Small intestine (tissue), 16 donors: ENCODE results near the gene CCDC93. TPM values are rescaled to one million over a fixed set of nuclear protein-coding genes. Genes with fewer than 3 reads are reported as not detected.

Source experiments
- DNase-seq, 2 donors: peaks; one replicate each; pipeline versions ENCODE4 v3.0.0 to v3.0.0-alpha.2; 2013
- FAIRE-seq: peaks from 2 replicates; lab custom pipeline; 2012; peaks lifted over from hg19 to GRCh38; lab: Jason Lieb, UNC
- H3K27ac ChIP-seq, 3 donors: one replicate each; pipeline ENCODE4 v1.5.1; 2013; ENCODE audit warnings: low read length in 2 of 3, mild to moderate bottlenecking in 2 of 3, control low read depth in 1 of 3, inconsistent platforms in 1 of 3, low read depth in 1 of 3, moderate library complexity in 1 of 3
- H3K27me3 ChIP-seq, 3 donors: one replicate each; pipeline ENCODE4 v1.6.1; 2013; ENCODE audit warnings: low read length in 3 of 3, inconsistent platforms in 1 of 3; ENCODE audit not compliant: control insufficient read depth in 3 of 3, insufficient read depth in 3 of 3
- H3K36me3 ChIP-seq, 3 donors: one replicate each; pipeline ENCODE4 v1.6.1; 2013; ENCODE audit warnings: low read length in 3 of 3, inconsistent platforms in 1 of 3, low read depth in 1 of 3, mild to moderate bottlenecking in 1 of 3, moderate library complexity in 1 of 3; ENCODE audit not compliant: control insufficient read depth in 3 of 3, insufficient read depth in 2 of 3
- H3K4me1 ChIP-seq, 3 donors: one replicate each; pipeline ENCODE4 v1.6.1; 2013; ENCODE audit warnings: low read length in 2 of 3, inconsistent platforms in 1 of 3, low read depth in 1 of 3, mild to moderate bottlenecking in 1 of 3, moderate library complexity in 1 of 3; ENCODE audit not compliant: control insufficient read depth in 3 of 3, insufficient read depth in 2 of 3
- H3K4me3 ChIP-seq, 3 donors: one replicate each; pipeline ENCODE4 v1.5.1; 2013; ENCODE audit warnings: low read length in 3 of 3, control low read depth in 1 of 3, inconsistent platforms in 1 of 3, low read depth in 1 of 3, mild to moderate bottlenecking in 1 of 3, moderate library complexity in 1 of 3
- H3K9me3 ChIP-seq, 2 donors: one replicate each; pipeline ENCODE4 v1.6.1; 2013; ENCODE audit warnings: low read depth in 1 of 2, low read length in 1 of 2; ENCODE audit not compliant: control insufficient read depth in 2 of 2, insufficient read depth in 1 of 2
- WGBS, 3 donors: extraction: QIAGEN DNeasy Blood & Tissue Kit; methylation state at CpG; one replicate each; pipeline ENCODE4 v1.1.7; 2013; 5-methylcytosine and 5-hydroxymethylcytosine counted together
- long read RNA-seq, 10 donors: transcript quantifications; one replicate each; lab custom pipeline, GENCODE V29; 2026
- polyA plus RNA-seq, 4 donors: library from polyadenylated mRNA; stranded (reverse) in 3 of 4; unstranded in 1 of 4; fragments of 200-250 nt in 3 of 4; fragments of 120-200 nt in 1 of 4; gene quantifications; one replicate each; pipeline versions ENCODE4 v1.2.1 to v1.2.3, GENCODE V29; 2013
- donor health status: healthy with polysubstance abuse.
- donor health status: control.
- donor health status: control.
- donor health status: Bipolar disorder and iron deficiency.
- donor health status: healthy.

The CCDC93 gene, protein sequence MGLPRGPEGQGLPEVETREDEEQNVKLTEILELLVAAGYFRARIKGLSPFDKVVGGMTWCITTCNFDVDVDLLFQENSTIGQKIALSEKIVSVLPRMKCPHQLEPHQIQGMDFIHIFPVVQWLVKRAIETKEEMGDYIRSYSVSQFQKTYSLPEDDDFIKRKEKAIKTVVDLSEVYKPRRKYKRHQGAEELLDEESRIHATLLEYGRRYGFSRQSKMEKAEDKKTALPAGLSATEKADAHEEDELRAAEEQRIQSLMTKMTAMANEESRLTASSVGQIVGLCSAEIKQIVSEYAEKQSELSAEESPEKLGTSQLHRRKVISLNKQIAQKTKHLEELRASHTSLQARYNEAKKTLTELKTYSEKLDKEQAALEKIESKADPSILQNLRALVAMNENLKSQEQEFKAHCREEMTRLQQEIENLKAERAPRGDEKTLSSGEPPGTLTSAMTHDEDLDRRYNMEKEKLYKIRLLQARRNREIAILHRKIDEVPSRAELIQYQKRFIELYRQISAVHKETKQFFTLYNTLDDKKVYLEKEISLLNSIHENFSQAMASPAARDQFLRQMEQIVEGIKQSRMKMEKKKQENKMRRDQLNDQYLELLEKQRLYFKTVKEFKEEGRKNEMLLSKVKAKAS
- polyA plus RNA-seq = 10 to 100 TPM in 3 of 4 donors, 1 to 10 TPM in 1; 7.2 to 44.0 (median 12.0) TPM
- long read RNA-seq, donor 1 = 0 reads
- long read RNA-seq, donor 2, full-length matches to known transcripts = 2 of 2 reads
- long read RNA-seq, donor 2, partial matches to known transcripts = 0 of 2 reads
- long read RNA-seq, donor 2, other reads (novel, unspliced or antisense) = 0 of 2 reads
- long read RNA-seq, donor 3, full-length matches to known transcripts = 2 of 2 reads
- long read RNA-seq, donor 3, partial matches to known transcripts = 0 of 2 reads
- long read RNA-seq, donor 3, other reads (novel, unspliced or antisense) = 0 of 2 reads
- long read RNA-seq, donor 4 = 0 reads
- long read RNA-seq, donor 5 = 0 reads
- long read RNA-seq, donor 6, partial matches to known transcripts = 0 of 1 reads
- long read RNA-seq, donor 6, other reads (novel, unspliced or antisense) = 0 of 1 reads
- long read RNA-seq, donor 7 = 0 reads
- long read RNA-seq, donor 8 = 0 reads
- long read RNA-seq, donor 9 = 0 reads
- long read RNA-seq, donor 10, full-length matches to known transcripts = 3 of 3 reads
- long read RNA-seq, donor 10, partial matches to known transcripts = 0 of 3 reads
- long read RNA-seq, donor 10, other reads (novel, unspliced or antisense) = 0 of 3 reads

DNA sequence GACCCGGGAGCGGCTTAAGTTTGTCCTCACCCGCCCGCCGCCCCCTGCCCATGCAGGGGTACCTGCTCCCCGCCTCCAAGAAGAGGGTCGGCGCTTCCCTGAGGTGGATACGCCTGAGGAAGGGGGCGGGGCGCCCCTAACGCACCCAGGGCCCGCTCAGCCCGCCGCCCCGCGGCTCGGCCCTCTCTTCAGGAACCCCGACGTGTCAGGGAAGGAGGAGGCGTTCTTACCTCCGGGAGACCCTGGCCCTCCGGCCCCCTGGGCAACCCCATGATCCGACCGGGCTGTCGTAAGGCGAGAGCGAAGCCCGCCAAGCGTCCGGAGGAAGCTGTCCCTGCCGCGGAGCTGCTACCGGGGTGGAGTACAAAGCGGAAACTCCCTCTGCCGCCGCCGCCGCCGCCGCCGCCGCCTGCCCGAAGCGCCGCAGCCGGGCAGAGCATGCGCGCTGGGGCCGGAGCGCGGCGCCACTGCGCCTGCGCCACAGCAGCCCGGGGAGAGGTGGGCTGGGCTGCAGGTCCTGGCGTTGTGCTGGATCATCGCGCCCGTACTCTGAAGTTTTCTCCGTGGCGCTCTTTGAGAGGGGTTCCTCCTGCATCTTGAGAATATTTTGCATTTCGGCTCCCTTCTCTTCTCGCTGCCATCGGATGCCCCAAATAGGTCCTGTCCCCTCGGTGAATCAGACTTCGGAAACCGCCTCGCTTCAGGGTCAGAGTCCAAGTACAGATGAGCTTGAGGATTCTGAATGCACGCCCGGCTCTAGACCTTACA lies at the start of gene CCDC93:
CCDC93 (minus strand) TSS at position 347 of the 768 bp plus-strand sequence; CDS start at position 272, 75 bp downstream.
- 0 to 1% (median 0%) methylated on average over 52 to 71 of the region's 71 CpGs for WGBS, 3 donors
- Histone ChIP-seq H3K36me3 (peaks cover 0 to 4% (median 0%) of the 10 kb centered on the region in 3 donors), H3K4me3 (peak within 1 kb of the TSS; percentile 74 to 99 (median 94)), H3K4me1 (peaks cover 0 to 15% (median 2%) of the 10 kb centered on the region in 3 donors), H3K27ac (peak within 1 kb of the TSS; percentile 85 to 97 (median 89)), H3K9me3 (no peaks in the 10 kb centered on the region), H3K27me3 (no peaks in the 10 kb centered on the region)
- no peak for FAIRE-seq
- DNase-seq = peak; percentile 85 to 95

DNA sequence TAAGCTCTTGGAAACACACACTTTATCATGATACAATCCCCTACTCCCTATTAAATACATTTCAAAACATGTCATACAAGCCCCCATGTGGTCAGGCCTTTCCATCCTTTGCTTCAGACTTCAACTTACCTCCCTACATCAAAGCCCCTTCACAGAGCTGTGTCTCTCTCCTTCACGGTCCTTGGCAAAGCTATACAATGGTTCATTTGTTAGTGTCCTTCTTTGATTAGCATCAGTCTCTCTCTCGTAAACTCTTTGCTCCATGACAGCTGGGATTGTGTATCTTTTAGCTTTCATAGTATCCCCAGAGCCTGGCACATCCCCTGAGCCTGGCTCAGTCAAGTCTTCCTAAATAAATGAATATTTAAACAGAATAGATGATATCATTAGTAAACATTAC lies 48.8 kb upstream of the CCDC93 start:
- WGBS, 3 donors = 52 to 82% (median 61%) methylated on average over 2 of the region's 2 CpGs
- no peaks in the 10 kb centered on the region for H3K36me3 ChIP-seq
- no peaks in the 10 kb centered on the region for H3K27me3 ChIP-seq
- H3K27ac ChIP-seq = no peak overlapping the region
- peaks cover 0 to 9% (median 0%) of the 10 kb centered on the region in 3 donors for H3K4me1 ChIP-seq
- FAIRE-seq (no peak), DNase-seq (no peak)
- no peak overlapping the region for H3K4me3 ChIP-seq
- no peaks in the 10 kb centered on the region for H3K9me3 ChIP-seq

DNA sequence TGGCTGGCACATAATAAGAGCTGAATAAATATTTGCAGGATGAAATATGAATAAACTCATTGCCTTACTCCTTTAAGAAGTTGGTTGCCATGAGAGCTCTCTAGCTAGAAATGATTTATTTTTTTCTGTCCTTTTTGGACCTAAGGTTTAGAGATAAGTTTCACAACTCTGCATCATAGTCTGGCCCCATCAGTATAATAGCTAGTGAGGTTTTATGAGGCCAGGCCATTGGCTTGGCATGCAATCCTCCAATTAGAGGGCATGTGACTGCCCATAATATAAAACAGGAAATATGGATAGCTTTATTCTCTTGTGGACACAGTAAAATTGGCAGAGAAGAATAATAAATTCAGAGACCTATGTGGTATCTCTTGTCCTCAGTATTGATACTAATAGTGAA lies 48.2 kb upstream of the CCDC93 start:
- FAIRE-seq (no peak), DNase-seq (peak in 1 of 2 donors; percentile 44)
- H3K36me3 ChIP-seq = no peaks in the 10 kb centered on the region

DNA sequence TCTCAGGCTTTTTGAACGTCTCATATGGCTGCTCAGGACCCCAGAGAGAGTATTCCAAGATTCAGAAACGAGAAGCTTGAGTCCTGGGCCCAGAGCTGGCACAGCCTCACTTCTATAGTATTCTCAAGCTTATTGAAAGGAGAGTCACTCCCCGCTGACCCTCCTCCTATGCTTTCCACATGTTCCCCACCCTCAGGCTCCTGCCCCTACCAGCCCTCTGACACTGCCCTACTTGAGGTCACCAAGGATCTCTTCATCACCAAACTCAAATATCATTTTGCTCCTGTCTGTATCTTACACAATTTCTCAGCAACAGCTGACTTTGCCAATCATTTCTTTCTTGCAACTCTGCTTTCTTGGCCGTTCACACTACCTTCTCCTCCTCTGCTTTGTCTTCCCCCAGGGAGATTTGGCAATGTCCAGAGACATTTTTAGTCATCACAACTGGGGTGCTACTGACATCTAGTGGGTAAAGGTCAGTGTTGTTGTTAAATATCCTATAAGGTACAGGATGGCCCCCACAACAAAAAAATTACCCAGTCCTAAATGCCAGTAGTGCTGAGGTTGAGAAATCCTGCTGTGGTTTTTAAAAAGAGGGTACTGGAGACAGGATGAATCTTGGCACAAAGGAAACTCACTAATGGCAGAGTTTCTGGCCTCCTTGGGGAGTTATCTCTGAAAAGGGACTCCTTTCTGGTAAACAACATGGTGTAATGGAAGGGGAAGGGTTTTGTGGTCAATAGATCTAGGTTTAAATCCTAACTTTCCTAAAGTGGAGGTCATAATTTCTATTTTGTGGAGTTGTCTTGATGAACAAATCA lies 47.5 kb upstream of the CCDC93 start:
- DNase-seq (no peak), FAIRE-seq (no peak)
- Histone ChIP-seq H3K4me1 (peaks cover 0 to 9% (median 0%) of the 10 kb centered on the region in 3 donors), H3K27ac (no peak overlapping the region), H3K36me3 (no peaks in the 10 kb centered on the region), H3K4me3 (no peak overlapping the region), H3K27me3 (no peaks in the 10 kb centered on the region), H3K9me3 (no peaks in the 10 kb centered on the region)
- WGBS, 3 donors = 71 to 80% (median 75%) methylated on average over 4 of the region's 4 CpGs

More for the DNA sequence above, 48.2 kb upstream of the CCDC93 start:
- Histone ChIP-seq H3K4me3 (no peak overlapping the region), H3K9me3 (no peaks in the 10 kb centered on the region), H3K27me3 (no peaks in the 10 kb centered on the region), H3K27ac (no peak overlapping the region), H3K4me1 (peaks cover 0 to 9% (median 0%) of the 10 kb centered on the region in 3 donors)

DNA sequence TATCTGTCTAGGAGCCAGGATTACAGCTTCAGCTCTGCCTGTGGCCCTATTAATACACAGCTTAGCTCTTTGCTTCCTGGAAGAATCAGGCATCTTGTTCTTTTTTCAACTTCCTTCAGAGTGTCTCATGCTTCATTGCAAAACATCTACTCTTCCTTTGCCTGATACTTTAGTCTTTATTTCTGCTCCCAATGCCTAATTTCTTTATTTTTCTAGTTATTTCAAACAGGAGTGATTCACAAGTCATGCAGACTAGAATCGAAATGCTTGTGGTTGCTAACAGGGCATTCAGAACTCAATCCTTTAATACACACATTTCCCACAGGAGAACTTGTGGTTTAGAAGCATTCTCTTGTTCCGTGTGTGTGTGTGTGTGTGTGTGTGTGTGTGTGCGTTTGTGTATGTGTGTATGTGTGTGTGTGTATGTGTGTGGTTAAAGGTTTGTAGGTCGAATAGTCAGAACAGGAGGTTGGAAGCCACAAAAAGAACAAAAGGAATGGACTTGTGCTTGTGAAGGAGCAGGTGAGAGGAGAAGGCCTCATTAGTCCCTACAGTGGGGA lies 46.1 kb upstream of the CCDC93 start:
- DNase-seq (no peak), FAIRE-seq (no peak)
- WGBS, 3 donors = 62 to 75% (median 71%) methylated on average over 4 of the region's 4 CpGs

DNA sequence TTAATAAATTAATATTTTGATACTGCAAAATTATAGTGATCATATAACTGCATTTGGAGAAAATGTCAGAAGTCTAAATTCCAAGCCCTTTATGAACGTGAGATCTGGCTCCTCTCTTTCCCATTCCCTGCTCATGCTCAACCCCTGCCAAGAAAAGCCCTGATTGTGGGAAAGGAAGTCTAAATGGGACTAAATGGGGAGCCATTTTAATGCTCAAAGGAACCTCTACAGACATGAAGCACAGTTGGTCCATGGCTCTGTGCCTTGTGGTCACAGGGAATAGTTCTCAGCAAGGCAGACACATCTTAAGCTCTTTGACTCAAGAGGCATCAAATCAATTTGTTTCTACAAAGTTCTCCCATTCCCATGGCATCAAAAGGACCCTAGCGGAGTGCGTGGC lies 45.1 kb upstream of the CCDC93 start:
- no peak for FAIRE-seq
- no peaks in the 10 kb centered on the region for H3K36me3 ChIP-seq
- no peaks in the 10 kb centered on the region for H3K27me3 ChIP-seq
- H3K9me3 ChIP-seq = no peaks in the 10 kb centered on the region
- no peak overlapping the region for H3K4me3 ChIP-seq
- H3K27ac ChIP-seq = no peak overlapping the region
- 65 to 84% (median 71%) methylated on average over 3 of the region's 3 CpGs for WGBS, 3 donors
- peaks cover 0 to 9% (median 0%) of the 10 kb centered on the region in 3 donors for H3K4me1 ChIP-seq
- no peak for DNase-seq

More for the DNA sequence above, 46.1 kb upstream of the CCDC93 start:
- H3K4me3 ChIP-seq = no peak overlapping the region
- no peaks in the 10 kb centered on the region for H3K27me3 ChIP-seq
- H3K36me3 ChIP-seq = no peaks in the 10 kb centered on the region
- H3K9me3 ChIP-seq = no peaks in the 10 kb centered on the region
- H3K4me1 ChIP-seq = peaks cover 0 to 9% (median 0%) of the 10 kb centered on the region in 3 donors
- H3K27ac ChIP-seq = no peak overlapping the region

DNA sequence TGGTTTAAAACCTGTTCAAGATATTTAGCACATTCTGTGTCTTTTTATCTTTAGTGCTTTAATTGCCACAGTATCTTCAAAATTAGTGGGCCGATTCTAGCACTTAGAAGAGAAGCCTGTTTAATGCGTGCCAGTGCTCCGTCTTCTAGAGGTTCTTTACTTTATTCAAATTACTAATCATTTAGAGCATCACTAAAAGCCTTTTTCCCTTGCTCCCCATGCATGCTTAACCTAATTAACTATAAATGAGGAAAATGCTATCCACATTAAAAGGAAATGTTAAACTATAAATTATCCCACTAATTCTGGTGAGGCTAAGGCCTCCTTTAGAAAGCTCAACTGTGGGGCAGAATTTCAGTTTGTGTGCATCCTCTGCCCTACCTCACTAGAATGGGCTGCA lies 42.9 kb upstream of the CCDC93 start:
- H3K9me3 ChIP-seq = no peaks in the 10 kb centered on the region
- H3K27ac ChIP-seq = no peak overlapping the region
- DNase-seq (no peak), FAIRE-seq (no peak)
- no peaks in the 10 kb centered on the region for H3K36me3 ChIP-seq
- no peaks in the 10 kb centered on the region for H3K27me3 ChIP-seq
- 90 to 94% (median 93%) methylated on average over 3 of the region's 3 CpGs for WGBS, 3 donors
- peaks cover 0 to 5% (median 0%) of the 10 kb centered on the region in 3 donors for H3K4me1 ChIP-seq
- H3K4me3 ChIP-seq = no peak overlapping the region
